ENCODE results near the gene ZC2HC1B.

GRCh38 chr6:143839196-143839595, 25.1 kb upstream of the ZC2HC1B start:
- no peak for TF ChIP-seq CTCF (IDR thresholded peaks at IDR 0.05 in 8 of 11, conservative IDR thresholded peaks at IDR 0.05 in 3 of 11)
- no peak for TF ChIP-seq POLR2AphosphoS5 (IDR thresholded peaks at IDR 0.05)
- no peak for TF ChIP-seq POLR2A (IDR thresholded peaks at IDR 0.05)

Data from spleen (tissue), 7 donors.